ENCODE measurements around the gene H6PD. TPM values are rescaled to one million over a fixed set of nuclear protein-coding genes. Genes with fewer than 3 reads are reported as not detected.

The H6PD gene
- polyA plus RNA-seq, 4 donors: 2.7 to 50.1 (median 14.3) TPM

DNA sequence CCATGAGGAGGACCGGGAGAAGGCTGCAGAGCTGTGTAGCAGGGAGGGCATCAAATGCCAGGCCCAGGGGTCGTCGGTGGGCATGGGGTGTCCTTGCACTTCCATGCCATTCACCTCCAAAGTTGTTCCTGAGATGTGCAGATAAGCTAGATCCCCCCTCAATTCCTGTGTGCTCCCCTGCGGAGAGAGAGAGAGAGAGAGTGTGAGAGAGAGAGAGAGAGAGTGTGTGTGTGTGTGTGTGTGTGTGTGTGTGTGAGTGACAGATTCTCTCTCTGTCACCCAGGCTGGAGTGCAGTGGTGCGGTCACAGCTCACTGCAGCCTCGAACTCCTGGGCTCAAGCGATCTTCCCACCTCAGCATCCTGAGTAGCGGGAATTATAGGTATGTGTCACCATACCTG is 74.5 kb downstream of the H6PD start:
- WGBS, 3 donors: 92 to 96% (median 95%) methylated on average over 8 of the region's 8 CpGs
- Histone ChIP-seq H3K4me1 (ENCODE audit: control insufficient read depth in 3 of 3, insufficient read depth in 2 of 3, low read depth in 1 of 3, low read length in 2 of 3) (peaks cover 0 to 3% (median 0%) of the 10 kb centered on the region in 3 donors), H3K9me3 (ENCODE audit: control insufficient read depth in 2 of 2, insufficient read depth in 1 of 2, low read depth in 1 of 2, low read length in 1 of 2) (no peaks in the 10 kb centered on the region), H3K36me3 (ENCODE audit: control insufficient read depth in 3 of 3, insufficient read depth in 2 of 3, low read depth in 1 of 3, low read length in 3 of 3) (peaks cover 0 to 38% (median 0%) of the 10 kb centered on the region in 3 donors), H3K4me3 (ENCODE audit: low read depth in 1 of 3, low read length in 3 of 3) (no peak overlapping the region), H3K27ac (ENCODE audit: low read depth in 1 of 3, low read length in 2 of 3) (no peak overlapping the region), H3K27me3 (ENCODE audit: control insufficient read depth in 3 of 3, insufficient read depth in 3 of 3, low read length in 3 of 3) (no peaks in the 10 kb centered on the region)
- no peak for DNase-seq
- no peak for FAIRE-seq

DNA sequence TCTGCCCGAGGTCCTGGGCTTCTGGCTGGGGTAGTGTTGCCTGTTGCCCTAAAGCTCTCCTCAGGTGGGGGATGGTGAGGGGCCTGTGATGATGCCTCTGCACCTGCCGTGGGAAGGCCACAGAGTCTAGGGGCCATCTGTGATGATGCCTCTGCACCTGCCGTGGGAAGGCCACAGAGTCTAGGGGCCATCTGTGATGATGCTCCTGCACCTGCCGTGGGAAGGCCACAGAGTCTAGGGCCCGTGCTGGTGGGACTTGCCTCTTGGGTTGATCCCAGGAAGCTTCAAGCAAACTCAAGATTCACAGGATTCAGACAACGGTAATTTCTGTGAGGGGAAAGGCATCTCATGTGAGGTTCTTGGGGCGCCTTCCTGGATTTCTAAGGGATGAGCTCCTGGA is 75.4 kb downstream of the H6PD start:
- no peaks in the 10 kb centered on the region for H3K27me3 ChIP-seq (ENCODE audit: control insufficient read depth in 3 of 3, insufficient read depth in 3 of 3, low read length in 3 of 3)
- peaks cover 0 to 2% (median 0%) of the 10 kb centered on the region in 3 donors for H3K4me1 ChIP-seq (ENCODE audit: control insufficient read depth in 3 of 3, insufficient read depth in 2 of 3, low read depth in 1 of 3, low read length in 2 of 3)
- no peak overlapping the region for H3K27ac ChIP-seq (ENCODE audit: low read depth in 1 of 3, low read length in 2 of 3)
- no peak for FAIRE-seq
- no peaks in the 10 kb centered on the region for H3K9me3 ChIP-seq (ENCODE audit: control insufficient read depth in 2 of 2, insufficient read depth in 1 of 2, low read depth in 1 of 2, low read length in 1 of 2)
- WGBS, 3 donors: 72 to 86% (median 79%) methylated on average over 7 of the region's 7 CpGs
- H3K36me3 ChIP-seq (ENCODE audit: control insufficient read depth in 3 of 3, insufficient read depth in 2 of 3, low read depth in 1 of 3, low read length in 3 of 3): peaks cover 0 to 42% (median 0%) of the 10 kb centered on the region in 3 donors
- no peak for DNase-seq
- H3K4me3 ChIP-seq (ENCODE audit: low read depth in 1 of 3, low read length in 3 of 3): no peak overlapping the region

DNA sequence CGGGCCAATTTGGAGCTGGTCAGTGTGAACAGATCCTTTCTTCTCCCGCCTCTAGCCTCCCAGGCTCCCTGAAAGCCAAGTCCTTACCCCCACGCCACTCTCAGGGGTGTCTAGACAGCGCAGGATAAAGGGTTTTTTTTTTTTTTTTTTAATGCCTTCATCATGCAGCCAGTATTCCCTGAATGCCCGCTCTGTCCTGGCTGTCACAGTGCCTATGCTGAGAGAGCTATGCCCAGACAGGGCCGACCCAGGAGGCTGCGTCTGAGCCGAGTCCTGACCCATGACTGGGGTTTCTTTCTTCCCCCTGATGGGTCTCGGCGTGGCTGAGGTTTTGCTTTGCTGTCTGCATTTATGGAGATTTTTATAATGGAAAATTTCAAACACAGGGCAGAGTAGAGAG is 76.5 kb downstream of the H6PD start:
- DNase-seq: no peak
- no peak for FAIRE-seq
- 87 to 97% (median 91%) methylated on average over 10 of the region's 10 CpGs for WGBS, 3 donors
- Histone ChIP-seq H3K27me3 (ENCODE audit: control insufficient read depth in 3 of 3, insufficient read depth in 3 of 3, low read length in 3 of 3) (no peaks in the 10 kb centered on the region), H3K9me3 (ENCODE audit: control insufficient read depth in 2 of 2, insufficient read depth in 1 of 2, low read depth in 1 of 2, low read length in 1 of 2) (no peaks in the 10 kb centered on the region), H3K36me3 (ENCODE audit: control insufficient read depth in 3 of 3, insufficient read depth in 2 of 3, low read depth in 1 of 3, low read length in 3 of 3) (peaks cover 0 to 42% (median 0%) of the 10 kb centered on the region in 3 donors), H3K4me3 (ENCODE audit: low read depth in 1 of 3, low read length in 3 of 3) (no peak overlapping the region), H3K27ac (ENCODE audit: low read depth in 1 of 3, low read length in 2 of 3) (no peak overlapping the region), H3K4me1 (ENCODE audit: control insufficient read depth in 3 of 3, insufficient read depth in 2 of 3, low read depth in 1 of 3, low read length in 2 of 3) (peaks cover 0 to 7% (median 4%) of the 10 kb centered on the region in 3 donors)

DNA sequence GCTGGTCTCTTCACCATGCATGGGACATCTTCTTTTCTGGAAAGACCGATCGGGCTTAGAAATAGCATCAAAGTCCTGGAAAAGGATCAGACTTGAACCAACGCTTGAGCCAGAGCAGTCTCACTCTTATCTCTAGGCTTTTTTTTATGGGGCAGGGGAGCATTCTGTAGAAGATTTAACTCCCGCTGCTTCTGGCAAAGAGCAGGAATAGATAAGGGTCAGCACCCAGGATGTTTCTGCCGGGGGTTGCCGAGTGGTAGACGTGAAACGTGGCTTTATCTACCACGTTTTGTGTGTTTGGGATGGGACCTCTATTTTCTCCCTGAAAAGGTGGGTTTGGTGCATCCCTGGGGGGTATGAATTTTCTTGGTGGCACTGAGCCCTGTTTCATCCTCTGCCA is 76.9 kb downstream of the H6PD start:
- Histone ChIP-seq H3K27ac (ENCODE audit: low read depth in 1 of 3, low read length in 2 of 3) (no peak overlapping the region), H3K4me3 (ENCODE audit: low read depth in 1 of 3, low read length in 3 of 3) (no peak overlapping the region), H3K9me3 (ENCODE audit: control insufficient read depth in 2 of 2, insufficient read depth in 1 of 2, low read depth in 1 of 2, low read length in 1 of 2) (no peaks in the 10 kb centered on the region), H3K27me3 (ENCODE audit: control insufficient read depth in 3 of 3, insufficient read depth in 3 of 3, low read length in 3 of 3) (no peaks in the 10 kb centered on the region), H3K36me3 (ENCODE audit: control insufficient read depth in 3 of 3, insufficient read depth in 2 of 3, low read depth in 1 of 3, low read length in 3 of 3) (peaks cover 0 to 42% (median 0%) of the 10 kb centered on the region in 3 donors), H3K4me1 (ENCODE audit: control insufficient read depth in 3 of 3, insufficient read depth in 2 of 3, low read depth in 1 of 3, low read length in 2 of 3) (peaks cover 0 to 9% (median 4%) of the 10 kb centered on the region in 3 donors)
- no peak for FAIRE-seq
- no peak for DNase-seq
- WGBS, 3 donors: 75 to 81% (median 81%) methylated on average over 9 of the region's 9 CpGs

DNA sequence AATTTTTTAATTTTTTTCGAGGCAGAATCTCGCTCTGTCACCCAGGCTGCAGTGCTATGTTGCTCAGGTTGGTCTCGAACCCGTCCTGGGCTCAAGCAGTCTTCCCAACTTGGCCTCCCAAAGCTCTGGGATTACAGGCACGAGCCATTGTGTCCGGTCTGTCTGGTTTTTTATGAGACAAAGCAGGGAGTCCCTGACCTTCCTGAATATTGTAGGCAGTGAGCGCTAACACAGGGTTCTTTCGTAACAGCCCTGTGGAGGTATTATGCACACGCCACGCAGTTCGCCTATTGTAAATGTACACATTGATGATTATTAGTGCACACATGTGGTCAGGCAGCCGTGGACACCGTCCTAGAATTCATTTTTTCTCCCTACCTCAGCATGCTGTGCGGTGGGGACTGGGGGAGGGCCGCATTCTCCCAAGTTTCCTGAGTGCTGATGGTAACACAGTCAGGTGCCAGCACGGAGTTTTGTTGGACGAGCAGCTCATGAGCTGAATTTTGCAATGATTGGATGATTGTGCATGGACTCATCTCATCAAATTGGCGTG is 77.7 kb downstream of the H6PD start:
- H3K9me3 ChIP-seq (ENCODE audit: control insufficient read depth in 2 of 2, insufficient read depth in 1 of 2, low read depth in 1 of 2, low read length in 1 of 2): no peaks in the 10 kb centered on the region
- FAIRE-seq (no peak), DNase-seq (no peak)
- no peak overlapping the region for H3K4me3 ChIP-seq (ENCODE audit: low read depth in 1 of 3, low read length in 3 of 3)
- H3K4me1 ChIP-seq (ENCODE audit: control insufficient read depth in 3 of 3, insufficient read depth in 2 of 3, low read depth in 1 of 3, low read length in 2 of 3): peaks cover 0 to 9% (median 5%) of the 10 kb centered on the region in 3 donors
- no peaks in the 10 kb centered on the region for H3K27me3 ChIP-seq (ENCODE audit: control insufficient read depth in 3 of 3, insufficient read depth in 3 of 3, low read length in 3 of 3)
- no peak overlapping the region for H3K27ac ChIP-seq (ENCODE audit: low read depth in 1 of 3, low read length in 2 of 3)
- 89 to 92% (median 91%) methylated on average over 18 of the region's 18 CpGs for WGBS, 3 donors
- peaks cover 0 to 44% (median 0%) of the 10 kb centered on the region in 3 donors for H3K36me3 ChIP-seq (ENCODE audit: control insufficient read depth in 3 of 3, insufficient read depth in 2 of 3, low read depth in 1 of 3, low read length in 3 of 3)

DNA sequence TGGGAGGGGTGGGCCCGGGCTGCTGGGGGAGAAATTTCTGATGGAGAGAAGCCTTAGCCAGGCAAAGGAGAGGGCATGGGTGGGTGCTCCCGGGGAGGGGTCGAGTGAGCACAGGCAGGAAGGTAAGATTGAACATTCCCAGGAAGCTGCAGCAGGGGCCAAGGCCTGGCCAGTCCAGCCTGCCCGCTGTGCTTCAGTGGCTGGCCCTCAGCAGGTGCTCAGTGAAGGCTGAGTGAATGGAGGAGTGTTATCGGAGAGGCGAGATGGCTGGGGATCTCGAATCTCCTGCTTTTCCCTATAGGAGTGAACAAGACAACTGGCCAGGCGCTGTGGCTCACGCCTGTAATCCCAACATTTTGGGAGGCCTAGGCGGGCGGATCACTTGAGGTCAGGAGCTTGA is 79.0 kb downstream of the H6PD start:
- Histone ChIP-seq H3K9me3 (ENCODE audit: control insufficient read depth in 2 of 2, insufficient read depth in 1 of 2, low read depth in 1 of 2, low read length in 1 of 2) (no peaks in the 10 kb centered on the region), H3K4me3 (ENCODE audit: low read depth in 1 of 3, low read length in 3 of 3) (no peak overlapping the region), H3K27ac (ENCODE audit: low read depth in 1 of 3, low read length in 2 of 3) (no peak overlapping the region), H3K36me3 (ENCODE audit: control insufficient read depth in 3 of 3, insufficient read depth in 2 of 3, low read depth in 1 of 3, low read length in 3 of 3) (peaks cover 0 to 44% (median 0%) of the 10 kb centered on the region in 3 donors), H3K4me1 (ENCODE audit: control insufficient read depth in 3 of 3, insufficient read depth in 2 of 3, low read depth in 1 of 3, low read length in 2 of 3) (peaks cover 2 to 18% (median 9%) of the 10 kb centered on the region in 3 donors), H3K27me3 (ENCODE audit: control insufficient read depth in 3 of 3, insufficient read depth in 3 of 3, low read length in 3 of 3) (no peaks in the 10 kb centered on the region)
- no peak for FAIRE-seq
- DNase-seq: no peak
- WGBS, 3 donors: 91 to 94% (median 93%) methylated on average over 11 of the region's 11 CpGs

DNA sequence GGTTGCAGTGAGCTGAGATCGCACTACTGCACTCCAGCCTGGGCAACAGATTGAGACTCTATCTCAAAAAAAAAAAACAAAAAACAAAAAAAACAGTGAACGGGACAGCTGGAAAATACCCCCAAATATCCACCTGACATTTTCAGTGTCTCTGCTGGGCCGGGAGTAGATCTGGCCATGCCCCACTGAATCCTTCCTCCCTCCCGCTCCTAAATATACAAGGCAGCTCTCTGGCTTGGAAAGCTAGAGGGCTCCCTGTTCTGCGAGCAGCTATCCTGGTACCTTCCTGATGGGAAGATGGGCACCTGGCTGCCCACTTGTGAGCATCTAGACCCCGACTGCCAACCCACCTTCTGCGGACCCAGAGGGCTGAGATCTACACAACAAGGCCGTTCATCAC is 79.5 kb downstream of the H6PD start:
- no peaks in the 10 kb centered on the region for H3K9me3 ChIP-seq (ENCODE audit: control insufficient read depth in 2 of 2, insufficient read depth in 1 of 2, low read depth in 1 of 2, low read length in 1 of 2)
- FAIRE-seq (no peak), DNase-seq (no peak)
- H3K27me3 ChIP-seq (ENCODE audit: control insufficient read depth in 3 of 3, insufficient read depth in 3 of 3, low read length in 3 of 3): no peaks in the 10 kb centered on the region
- H3K4me1 ChIP-seq (ENCODE audit: control insufficient read depth in 3 of 3, insufficient read depth in 2 of 3, low read depth in 1 of 3, low read length in 2 of 3): peaks cover 2 to 21% (median 9%) of the 10 kb centered on the region in 3 donors
- WGBS, 3 donors: 72 to 80% (median 77%) methylated on average over 8 of the region's 8 CpGs
- H3K36me3 ChIP-seq (ENCODE audit: control insufficient read depth in 3 of 3, insufficient read depth in 2 of 3, low read depth in 1 of 3, low read length in 3 of 3): peaks cover 0 to 44% (median 0%) of the 10 kb centered on the region in 3 donors
- H3K4me3 ChIP-seq (ENCODE audit: low read depth in 1 of 3, low read length in 3 of 3): no peak overlapping the region
- H3K27ac ChIP-seq (ENCODE audit: low read depth in 1 of 3, low read length in 2 of 3): no peak overlapping the region

DNA sequence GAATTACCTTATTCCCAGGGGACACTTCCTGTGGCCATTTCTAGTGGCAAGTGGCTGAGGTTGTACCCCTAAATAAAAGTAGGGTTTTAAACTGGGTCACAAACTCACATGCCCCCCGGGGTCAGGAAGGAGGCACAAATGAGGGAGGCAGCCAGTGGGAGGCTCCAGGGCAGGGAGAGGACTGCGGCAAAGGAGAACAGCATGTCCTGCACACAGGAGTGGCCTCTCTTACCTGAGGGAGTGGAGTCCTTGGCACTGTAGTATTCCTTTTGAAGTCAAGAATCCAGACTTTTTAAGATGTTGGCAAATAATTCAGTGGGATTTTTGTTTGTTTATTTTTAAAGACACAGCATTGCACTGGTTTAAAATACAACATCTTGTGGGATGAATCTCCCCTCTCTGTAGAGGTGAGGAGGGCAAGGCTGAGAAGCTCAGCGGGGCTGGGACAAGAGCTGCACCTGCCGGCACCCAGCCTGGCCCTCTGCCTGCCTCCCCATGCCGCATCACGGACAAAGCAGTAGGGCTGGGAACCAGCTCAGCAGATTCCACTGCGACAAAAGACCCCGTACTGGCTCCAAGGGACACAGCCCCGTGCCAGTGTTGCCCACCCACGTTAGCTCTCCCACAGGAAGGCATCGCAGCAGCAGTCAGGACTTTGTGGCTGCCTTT is 80.3 kb downstream of the H6PD start:
- no peak for DNase-seq
- no peak overlapping the region for H3K4me3 ChIP-seq (ENCODE audit: low read depth in 1 of 3, low read length in 3 of 3)
- WGBS, 3 donors: 76 to 83% (median 78%) methylated on average over 11 of the region's 11 CpGs
- H3K27ac ChIP-seq (ENCODE audit: low read depth in 1 of 3, low read length in 2 of 3): peak overlapping the region in 1 of 3 donors; percentile 61
- H3K27me3 ChIP-seq (ENCODE audit: control insufficient read depth in 3 of 3, insufficient read depth in 3 of 3, low read length in 3 of 3): no peaks in the 10 kb centered on the region
- peaks cover 0 to 51% (median 0%) of the 10 kb centered on the region in 3 donors for H3K36me3 ChIP-seq (ENCODE audit: control insufficient read depth in 3 of 3, insufficient read depth in 2 of 3, low read depth in 1 of 3, low read length in 3 of 3)
- FAIRE-seq: no peak
- peaks cover 8 to 29% (median 12%) of the 10 kb centered on the region in 3 donors for H3K4me1 ChIP-seq (ENCODE audit: control insufficient read depth in 3 of 3, insufficient read depth in 2 of 3, low read depth in 1 of 3, low read length in 2 of 3)
- H3K9me3 ChIP-seq (ENCODE audit: control insufficient read depth in 2 of 2, insufficient read depth in 1 of 2, low read depth in 1 of 2, low read length in 1 of 2): no peaks in the 10 kb centered on the region

All from small intestine (tissue), 7 donors.